ENCODE data around the gene LRRTM4. TPM values are rescaled to one million over a fixed set of nuclear protein-coding genes. Genes with fewer than 3 reads are reported as not detected.

The LRRTM4 gene
- total RNA-seq, 1 experiment from 2014 or later = 9.4 TPM

DNA sequence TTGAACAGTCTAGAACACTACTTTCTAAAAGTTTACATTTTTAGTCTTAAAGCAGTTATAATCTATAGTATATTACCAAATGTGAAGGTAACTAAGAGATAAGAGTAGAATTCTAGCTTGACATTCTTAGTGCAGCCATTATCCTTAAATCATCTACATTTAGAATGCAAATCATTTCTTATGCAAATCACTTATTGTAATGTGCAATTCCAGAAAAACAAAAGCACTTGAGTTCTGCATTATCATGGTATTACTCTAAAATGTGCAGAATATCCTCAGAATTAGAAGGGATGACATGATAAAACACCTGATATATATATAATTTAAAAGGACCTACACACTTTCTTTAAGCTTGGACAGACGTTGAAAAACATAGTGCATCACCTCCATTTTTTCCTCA, 712 bp upstream of the LRRTM4 start (continued):
- no peak for TF ChIP-seq PREB (CRISPR knock-in tag; IDR thresholded peaks at IDR 0.05; ENCODE audit: borderline replicate concordance)
- TF ChIP-seq ZNF317 (CRISPR knock-in tag; IDR thresholded peaks at IDR 0.05; ENCODE audit: borderline replicate concordance, low read depth) = no peak
- no peak for TF ChIP-seq ESRRA (CRISPR knock-in tag; IDR thresholded peaks at IDR 0.05; ENCODE audit: borderline replicate concordance)
- no peak for TF ChIP-seq E2F4 (CRISPR knock-in tag; IDR thresholded peaks at IDR 0.05; ENCODE audit: borderline replicate concordance, low read depth)
- TF ChIP-seq, protein P1, sequence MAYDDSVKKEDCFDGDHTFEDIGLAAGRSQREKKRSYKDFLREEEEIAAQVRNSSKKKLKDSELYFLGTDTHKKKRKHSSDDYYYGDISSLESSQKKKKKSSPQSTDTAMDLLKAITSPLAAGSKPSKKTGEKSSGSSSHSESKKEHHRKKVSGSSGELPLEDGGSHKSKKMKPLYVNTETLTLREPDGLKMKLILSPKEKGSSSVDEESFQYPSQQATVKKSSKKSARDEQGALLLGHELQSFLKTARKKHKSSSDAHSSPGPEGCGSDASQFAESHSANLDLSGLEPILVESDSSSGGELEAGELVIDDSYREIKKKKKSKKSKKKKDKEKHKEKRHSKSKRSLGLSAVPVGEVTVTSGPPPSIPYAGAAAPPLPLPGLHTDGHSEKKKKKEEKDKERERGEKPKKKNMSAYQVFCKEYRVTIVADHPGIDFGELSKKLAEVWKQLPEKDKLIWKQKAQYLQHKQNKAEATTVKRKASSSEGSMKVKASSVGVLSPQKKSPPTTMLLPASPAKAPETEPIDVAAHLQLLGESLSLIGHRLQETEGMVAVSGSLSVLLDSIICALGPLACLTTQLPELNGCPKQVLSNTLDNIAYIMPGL (CRISPR knock-in tag; IDR thresholded peaks at IDR 0.05) = no peak
- no peak for TF ChIP-seq SMAD3 (CRISPR knock-in tag; IDR thresholded peaks at IDR 0.05; ENCODE audit: borderline replicate concordance)
- TF ChIP-seq NFE2L1 (CRISPR knock-in tag; IDR thresholded peaks at IDR 0.05) = no peak
- TF ChIP-seq, protein P2, sequence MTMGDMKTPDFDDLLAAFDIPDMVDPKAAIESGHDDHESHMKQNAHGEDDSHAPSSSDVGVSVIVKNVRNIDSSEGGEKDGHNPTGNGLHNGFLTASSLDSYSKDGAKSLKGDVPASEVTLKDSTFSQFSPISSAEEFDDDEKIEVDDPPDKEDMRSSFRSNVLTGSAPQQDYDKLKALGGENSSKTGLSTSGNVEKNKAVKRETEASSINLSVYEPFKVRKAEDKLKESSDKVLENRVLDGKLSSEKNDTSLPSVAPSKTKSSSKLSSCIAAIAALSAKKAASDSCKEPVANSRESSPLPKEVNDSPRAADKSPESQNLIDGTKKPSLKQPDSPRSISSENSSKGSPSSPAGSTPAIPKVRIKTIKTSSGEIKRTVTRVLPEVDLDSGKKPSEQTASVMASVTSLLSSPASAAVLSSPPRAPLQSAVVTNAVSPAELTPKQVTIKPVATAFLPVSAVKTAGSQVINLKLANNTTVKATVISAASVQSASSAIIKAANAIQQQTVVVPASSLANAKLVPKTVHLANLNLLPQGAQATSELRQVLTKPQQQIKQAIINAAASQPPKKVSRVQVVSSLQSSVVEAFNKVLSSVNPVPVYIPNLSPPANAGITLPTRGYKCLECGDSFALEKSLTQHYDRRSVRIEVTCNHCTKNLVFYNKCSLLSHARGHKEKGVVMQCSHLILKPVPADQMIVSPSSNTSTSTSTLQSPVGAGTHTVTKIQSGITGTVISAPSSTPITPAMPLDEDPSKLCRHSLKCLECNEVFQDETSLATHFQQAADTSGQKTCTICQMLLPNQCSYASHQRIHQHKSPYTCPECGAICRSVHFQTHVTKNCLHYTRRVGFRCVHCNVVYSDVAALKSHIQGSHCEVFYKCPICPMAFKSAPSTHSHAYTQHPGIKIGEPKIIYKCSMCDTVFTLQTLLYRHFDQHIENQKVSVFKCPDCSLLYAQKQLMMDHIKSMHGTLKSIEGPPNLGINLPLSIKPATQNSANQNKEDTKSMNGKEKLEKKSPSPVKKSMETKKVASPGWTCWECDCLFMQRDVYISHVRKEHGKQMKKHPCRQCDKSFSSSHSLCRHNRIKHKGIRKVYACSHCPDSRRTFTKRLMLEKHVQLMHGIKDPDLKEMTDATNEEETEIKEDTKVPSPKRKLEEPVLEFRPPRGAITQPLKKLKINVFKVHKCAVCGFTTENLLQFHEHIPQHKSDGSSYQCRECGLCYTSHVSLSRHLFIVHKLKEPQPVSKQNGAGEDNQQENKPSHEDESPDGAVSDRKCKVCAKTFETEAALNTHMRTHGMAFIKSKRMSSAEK (CRISPR knock-in tag; IDR thresholded peaks at IDR 0.05; ENCODE audit: borderline replicate concordance) = no peak
- TF ChIP-seq, protein P3, sequence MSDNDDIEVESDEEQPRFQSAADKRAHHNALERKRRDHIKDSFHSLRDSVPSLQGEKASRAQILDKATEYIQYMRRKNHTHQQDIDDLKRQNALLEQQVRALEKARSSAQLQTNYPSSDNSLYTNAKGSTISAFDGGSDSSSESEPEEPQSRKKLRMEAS (CRISPR knock-in tag; IDR thresholded peaks at IDR 0.05) = no peak

DNA sequence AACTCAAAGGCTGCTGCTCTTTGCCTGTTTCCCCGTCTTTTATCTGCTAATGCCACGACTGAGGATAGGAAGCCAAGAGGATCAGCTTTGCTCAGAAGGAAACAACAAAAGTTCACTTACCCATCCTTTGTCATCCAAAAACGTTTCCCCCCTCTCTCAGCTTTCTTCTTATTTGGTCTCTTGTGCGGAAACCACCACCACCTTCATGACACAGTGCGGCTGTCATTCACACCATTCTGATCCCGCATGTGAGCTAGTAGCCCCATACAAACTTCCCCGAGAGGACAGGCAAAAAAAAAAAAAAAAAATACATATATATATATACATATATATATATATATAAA, 656 bp downstream of the LRRTM4 start:
- ChIA-PET CTCF (interaction anchor here (0.5 to 2.9 kb wide), 7 partner anchors 9 to 1991 kb away, joined by 3 to 7 read pairs (median 4); partner anchors contain the start of gene CTNNA2), POLR2A (interaction anchor here (0.6 to 1.2 kb wide), 6 partner anchors 22 to 568 kb away, joined by 3 to 5 read pairs (median 4); no protein-coding TSS in a partner anchor)
- H3K36me3 Mint-ChIP-seq = peaks cover 15% of the 10 kb centered on the region
- TF ChIP-seq, protein P4, sequence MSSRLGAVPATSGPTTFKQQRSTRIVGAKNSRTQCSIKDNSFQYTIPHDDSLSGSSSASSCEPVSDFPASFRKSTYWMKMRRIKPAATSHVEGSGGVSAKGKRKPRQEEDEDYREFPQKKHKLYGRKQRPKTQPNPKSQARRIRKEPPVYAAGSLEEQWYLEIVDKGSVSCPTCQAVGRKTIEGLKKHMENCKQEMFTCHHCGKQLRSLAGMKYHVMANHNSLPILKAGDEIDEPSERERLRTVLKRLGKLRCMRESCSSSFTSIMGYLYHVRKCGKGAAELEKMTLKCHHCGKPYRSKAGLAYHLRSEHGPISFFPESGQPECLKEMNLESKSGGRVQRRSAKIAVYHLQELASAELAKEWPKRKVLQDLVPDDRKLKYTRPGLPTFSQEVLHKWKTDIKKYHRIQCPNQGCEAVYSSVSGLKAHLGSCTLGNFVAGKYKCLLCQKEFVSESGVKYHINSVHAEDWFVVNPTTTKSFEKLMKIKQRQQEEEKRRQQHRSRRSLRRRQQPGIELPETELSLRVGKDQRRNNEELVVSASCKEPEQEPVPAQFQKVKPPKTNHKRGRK (CRISPR knock-in tag; IDR thresholded peaks at IDR 0.05; ENCODE audit: borderline replicate concordance) = no peak
- TF ChIP-seq ZNF138 (CRISPR knock-in tag; conservative IDR thresholded peaks at IDR 0.05) = no peak
- TF ChIP-seq, protein P5, sequence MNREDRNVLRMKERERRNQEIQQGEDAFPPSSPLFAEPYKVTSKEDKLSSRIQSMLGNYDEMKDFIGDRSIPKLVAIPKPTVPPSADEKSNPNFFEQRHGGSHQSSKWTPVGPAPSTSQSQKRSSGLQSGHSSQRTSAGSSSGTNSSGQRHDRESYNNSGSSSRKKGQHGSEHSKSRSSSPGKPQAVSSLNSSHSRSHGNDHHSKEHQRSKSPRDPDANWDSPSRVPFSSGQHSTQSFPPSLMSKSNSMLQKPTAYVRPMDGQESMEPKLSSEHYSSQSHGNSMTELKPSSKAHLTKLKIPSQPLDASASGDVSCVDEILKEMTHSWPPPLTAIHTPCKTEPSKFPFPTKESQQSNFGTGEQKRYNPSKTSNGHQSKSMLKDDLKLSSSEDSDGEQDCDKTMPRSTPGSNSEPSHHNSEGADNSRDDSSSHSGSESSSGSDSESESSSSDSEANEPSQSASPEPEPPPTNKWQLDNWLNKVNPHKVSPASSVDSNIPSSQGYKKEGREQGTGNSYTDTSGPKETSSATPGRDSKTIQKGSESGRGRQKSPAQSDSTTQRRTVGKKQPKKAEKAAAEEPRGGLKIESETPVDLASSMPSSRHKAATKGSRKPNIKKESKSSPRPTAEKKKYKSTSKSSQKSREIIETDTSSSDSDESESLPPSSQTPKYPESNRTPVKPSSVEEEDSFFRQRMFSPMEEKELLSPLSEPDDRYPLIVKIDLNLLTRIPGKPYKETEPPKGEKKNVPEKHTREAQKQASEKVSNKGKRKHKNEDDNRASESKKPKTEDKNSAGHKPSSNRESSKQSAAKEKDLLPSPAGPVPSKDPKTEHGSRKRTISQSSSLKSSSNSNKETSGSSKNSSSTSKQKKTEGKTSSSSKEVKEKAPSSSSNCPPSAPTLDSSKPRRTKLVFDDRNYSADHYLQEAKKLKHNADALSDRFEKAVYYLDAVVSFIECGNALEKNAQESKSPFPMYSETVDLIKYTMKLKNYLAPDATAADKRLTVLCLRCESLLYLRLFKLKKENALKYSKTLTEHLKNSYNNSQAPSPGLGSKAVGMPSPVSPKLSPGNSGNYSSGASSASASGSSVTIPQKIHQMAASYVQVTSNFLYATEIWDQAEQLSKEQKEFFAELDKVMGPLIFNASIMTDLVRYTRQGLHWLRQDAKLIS (CRISPR knock-in tag; IDR thresholded peaks at IDR 0.05; ENCODE audit: borderline replicate concordance) = no peak
- no peak for TF ChIP-seq SMAD4 (CRISPR knock-in tag; IDR thresholded peaks at IDR 0.05)
- TF ChIP-seq ESRRA (CRISPR knock-in tag; IDR thresholded peaks at IDR 0.05; ENCODE audit: borderline replicate concordance) = no peak
- TF ChIP-seq NFYB (CRISPR knock-in tag; conservative IDR thresholded peaks at IDR 0.05; ENCODE audit: low read depth) = no peak
- TF ChIP-seq FOXP4 (CRISPR knock-in tag; IDR thresholded peaks at IDR 0.05) = no peak
- TF ChIP-seq E2F1 (CRISPR knock-in tag; IDR thresholded peaks at IDR 0.05) = no peak

More for the DNA sequence above, 656 bp downstream of the LRRTM4 start:
- Mint-ChIP-seq H3K27ac (peak overlapping the region; percentile 99), H3K9me3 (peaks cover 1% of the 10 kb centered on the region; the same call in 1 of the 2 replicates), H3K4me3 (peak overlapping the region; percentile 70), H3K27me3 (ENCODE audit: low read depth) (no peaks in the 10 kb centered on the region), H3K4me1 (peaks cover 85% of the 10 kb centered on the region)
- DNase-seq (ENCODE audit: low spot score) (no peak), ATAC-seq (peak; percentile 71)

Measured in WTC11 (cell line).